ENCODE data around the gene PAM.

Gene PAM

GRCh38 chr5:102807878-102808502 lies 52.9 kb downstream of the PAM start:
- DNase-seq (ENCODE audit: extremely low read depth in 1 of 2, low read depth in 1 of 2) = no peak

GRCh38 chr5:102809033-102809432 lies 53.9 kb downstream of the PAM start:
- DNase-seq (ENCODE audit: extremely low read depth in 1 of 2, low read depth in 1 of 2) = no peak

GRCh38 chr5:102811972-102812371 lies 56.9 kb downstream of the PAM start:
- no peak for DNase-seq (ENCODE audit: extremely low read depth in 1 of 2, low read depth in 1 of 2)

- no peak for DNase-seq (ENCODE audit: extremely low read depth in 1 of 2, low read depth in 1 of 2)
Measured at GRCh38 chr5:102813740-102814139, 58.6 kb downstream of the PAM start.

GRCh38 chr5:102815084-102815483 lies 60.0 kb downstream of the PAM start:
- no peak for DNase-seq (ENCODE audit: extremely low read depth in 1 of 2, low read depth in 1 of 2)

GRCh38 chr5:102815540-102816332 lies 60.6 kb downstream of the PAM start:
- no peak for DNase-seq (ENCODE audit: extremely low read depth in 1 of 2, low read depth in 1 of 2)

- DNase-seq (ENCODE audit: extremely low read depth in 1 of 2, low read depth in 1 of 2) = no peak
Measured at GRCh38 chr5:102818345-102818744, 63.2 kb downstream of the PAM start.

GRCh38 chr5:102818934-102819333 lies 63.8 kb downstream of the PAM start:
- no peak for DNase-seq (ENCODE audit: extremely low read depth in 1 of 2, low read depth in 1 of 2)

GRCh38 chr5:102819634-102820033 lies 64.5 kb downstream of the PAM start:
- DNase-seq (ENCODE audit: extremely low read depth in 1 of 2, low read depth in 1 of 2) = no peak

GRCh38 chr5:102823441-102823874 lies 68.4 kb downstream of the PAM start:
- no peak for DNase-seq (ENCODE audit: extremely low read depth in 1 of 2, low read depth in 1 of 2)

GRCh38 chr5:102826629-102827028 lies 71.5 kb downstream of the PAM start:
- DNase-seq (ENCODE audit: extremely low read depth in 1 of 2, low read depth in 1 of 2) = no peak

- DNase-seq (ENCODE audit: extremely low read depth in 1 of 2, low read depth in 1 of 2) = no peak
Measured at GRCh38 chr5:102830241-102830640, 75.1 kb downstream of the PAM start.

GRCh38 chr5:102832445-102832844 lies 77.3 kb downstream of the PAM start:
- no peak for DNase-seq (ENCODE audit: extremely low read depth in 1 of 2, low read depth in 1 of 2)

- DNase-seq (ENCODE audit: extremely low read depth in 1 of 2, low read depth in 1 of 2) = no peak
Measured at GRCh38 chr5:102833146-102833545, 78.0 kb downstream of the PAM start.

- no peak for DNase-seq (ENCODE audit: extremely low read depth in 1 of 2, low read depth in 1 of 2)
Measured at GRCh38 chr5:102834438-102834964, 79.4 kb downstream of the PAM start.

GRCh38 chr5:102835717-102836116 lies 80.6 kb downstream of the PAM start:
- no peak for DNase-seq (ENCODE audit: extremely low read depth in 1 of 2, low read depth in 1 of 2)

- DNase-seq (ENCODE audit: extremely low read depth in 1 of 2, low read depth in 1 of 2) = no peak
Measured at GRCh38 chr5:102841021-102841420, 85.9 kb downstream of the PAM start.

- no peak for DNase-seq (ENCODE audit: extremely low read depth in 1 of 2, low read depth in 1 of 2)
Measured at GRCh38 chr5:102843997-102844396, 88.9 kb downstream of the PAM start.

- DNase-seq (ENCODE audit: extremely low read depth in 1 of 2, low read depth in 1 of 2) = no peak
Measured at GRCh38 chr5:102845041-102845440, 89.9 kb downstream of the PAM start.

GRCh38 chr5:102850503-102850902 lies 95.4 kb downstream of the PAM start:
- DNase-seq (ENCODE audit: extremely low read depth in 1 of 2, low read depth in 1 of 2) = no peak

GRCh38 chr5:102853680-102854079 lies 98.6 kb downstream of the PAM start:
- DNase-seq (ENCODE audit: extremely low read depth in 1 of 2, low read depth in 1 of 2) = no peak

- DNase-seq (ENCODE audit: extremely low read depth in 1 of 2, low read depth in 1 of 2) = no peak
Measured at GRCh38 chr5:102855681-102856388, 100.7 kb downstream of the PAM start.
